Measurements from ENCODE around the gene HAT1. TPM values are rescaled to one million over a fixed set of nuclear protein-coding genes. Genes with fewer than 3 reads are reported as not detected.
"Not testable (repeated sequence)": the region's sequence is repeated elsewhere in the genome, so short reads cannot be mapped to it uniquely, and the experiment has no call there.

HAT1 gene
- total and polyA plus RNA-seq, 10 of the 15 experiments (the other 5 are each of a cell fraction or from before 2014, with no cell fraction given): 60.0 to 225 (median 130) TPM

- Histone ChIP-seq H3K9ac (ENCODE audit: control insufficient read depth, insufficient read depth, low read length) (no peak overlapping the region), H3K27me3 (replicated peaks in 1 of 2; ENCODE audit: control insufficient read depth in 2 of 2, insufficient read depth in 2 of 2, low read length in 1 of 2) (no peaks in the 10 kb centered on the region), H3K79me2 (ENCODE audit: control insufficient read depth, insufficient read depth, low read length) (no peaks in the 10 kb centered on the region), H3K4me1 (ENCODE audit: control insufficient read depth, insufficient read depth, low read length) (no peaks in the 10 kb centered on the region), H3K9me3 (replicated peaks; ENCODE audit: control insufficient read depth, insufficient read depth, low read length) (no peaks in the 10 kb centered on the region), H3K36me3 (ENCODE audit: control insufficient read depth in 2 of 2, insufficient read depth in 2 of 2, low read length in 1 of 2) (peaks cover 0 to 8% of the 10 kb centered on the region in 2 experiments; a peak in 2 of 4 replicates), H3K4me2 (ENCODE audit: control insufficient read depth, insufficient read depth) (no peak overlapping the region), H2AFZ (ENCODE audit: control insufficient read depth, low read depth, low read length) (no peak overlapping the region), H4K20me1 (ENCODE audit: control insufficient read depth, insufficient read depth) (no peaks in the 10 kb centered on the region), H3K27ac (ENCODE audit: control insufficient read depth, insufficient read depth) (no peak overlapping the region), H3K4me3 (no peak overlapping the region)
- ChIA-PET POLR2A (no interaction called here), SMC1A (ENCODE audit: uncharacterized antibody, unreplicated experiment) (no interaction called here), RAD21 (ENCODE audit: unreplicated experiment) (no interaction called here), CTCF (no interaction called here)
- no peak for FAIRE-seq
- DNase-seq (ENCODE audit: low read depth, low spot score): no peak
- intact Hi-C loops (cut with micrococcal nuclease; ENCODE audit: unreplicated experiment): no loop called here
- 100% methylated on average over 4 of the region's 4 CpGs for WGBS (ENCODE audit: insufficient coverage, insufficient replicate concordance, low lambda C conversion rate, missing lambda C conversion rate)
- no TSS peak for BruUV-seq (replicated peaks)
- no peak for TF ChIP-seq IKZF2 (IDR thresholded peaks at IDR 0.05)
- TF ChIP-seq ZNF207 (IDR thresholded peaks at IDR 0.05; ENCODE audit: borderline replicate concordance): no peak
- no peak for TF ChIP-seq SMARCA5 (IDR thresholded peaks at IDR 0.05)
- TF ChIP-seq SMAD1 (IDR thresholded peaks at IDR 0.05; ENCODE audit: low read depth, partially characterized antibody): no peak
- TF ChIP-seq SP1 (IDR thresholded peaks at IDR 0.05; ENCODE audit: low read depth, low read length): no peak
- no peak for TF ChIP-seq POLR2A (IDR thresholded peaks at IDR 0.05; ENCODE audit: low read depth, low read length)
- TF ChIP-seq, protein P1, sequence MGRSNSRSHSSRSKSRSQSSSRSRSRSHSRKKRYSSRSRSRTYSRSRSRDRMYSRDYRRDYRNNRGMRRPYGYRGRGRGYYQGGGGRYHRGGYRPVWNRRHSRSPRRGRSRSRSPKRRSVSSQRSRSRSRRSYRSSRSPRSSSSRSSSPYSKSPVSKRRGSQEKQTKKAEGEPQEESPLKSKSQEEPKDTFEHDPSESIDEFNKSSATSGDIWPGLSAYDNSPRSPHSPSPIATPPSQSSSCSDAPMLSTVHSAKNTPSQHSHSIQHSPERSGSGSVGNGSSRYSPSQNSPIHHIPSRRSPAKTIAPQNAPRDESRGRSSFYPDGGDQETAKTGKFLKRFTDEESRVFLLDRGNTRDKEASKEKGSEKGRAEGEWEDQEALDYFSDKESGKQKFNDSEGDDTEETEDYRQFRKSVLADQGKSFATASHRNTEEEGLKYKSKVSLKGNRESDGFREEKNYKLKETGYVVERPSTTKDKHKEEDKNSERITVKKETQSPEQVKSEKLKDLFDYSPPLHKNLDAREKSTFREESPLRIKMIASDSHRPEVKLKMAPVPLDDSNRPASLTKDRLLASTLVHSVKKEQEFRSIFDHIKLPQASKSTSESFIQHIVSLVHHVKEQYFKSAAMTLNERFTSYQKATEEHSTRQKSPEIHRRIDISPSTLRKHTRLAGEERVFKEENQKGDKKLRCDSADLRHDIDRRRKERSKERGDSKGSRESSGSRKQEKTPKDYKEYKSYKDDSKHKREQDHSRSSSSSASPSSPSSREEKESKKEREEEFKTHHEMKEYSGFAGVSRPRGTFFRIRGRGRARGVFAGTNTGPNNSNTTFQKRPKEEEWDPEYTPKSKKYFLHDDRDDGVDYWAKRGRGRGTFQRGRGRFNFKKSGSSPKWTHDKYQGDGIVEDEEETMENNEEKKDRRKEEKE (IDR thresholded peaks at IDR 0.05): no peak
- in situ Hi-C loops (cut with MboI): no loop called here
- ATAC-seq: no peak
These were observed 56.8 kb downstream of the HAT1 start for GRCh38 chr2:171979103-171979502.

GRCh38 chr2:171983924-171984323, 61.7 kb downstream of the HAT1 start:
- H3K27me3 ChIP-seq (replicated peaks in 1 of 2; ENCODE audit: control insufficient read depth in 2 of 2, insufficient read depth in 2 of 2, low read length in 1 of 2); H3K9me3 ChIP-seq (replicated peaks; ENCODE audit: control insufficient read depth, insufficient read depth, low read length); CTCF ChIA-PET; BruUV-seq (replicated peaks); H2AFZ ChIP-seq (ENCODE audit: control insufficient read depth, low read depth, low read length); H3K79me2 ChIP-seq (ENCODE audit: control insufficient read depth, insufficient read depth, low read length); H3K36me3 ChIP-seq (ENCODE audit: control insufficient read depth in 2 of 2, insufficient read depth in 2 of 2, low read length in 1 of 2); POLR2A ChIA-PET; SMC1A ChIA-PET (ENCODE audit: uncharacterized antibody, unreplicated experiment); DNase-seq (ENCODE audit: low read depth, low spot score); FAIRE-seq; ATAC-seq; H3K4me2 ChIP-seq (ENCODE audit: control insufficient read depth, insufficient read depth); H3K4me1 ChIP-seq (ENCODE audit: control insufficient read depth, insufficient read depth, low read length); in situ Hi-C loops (cut with MboI); H3K27ac ChIP-seq (ENCODE audit: control insufficient read depth, insufficient read depth); intact Hi-C loops (cut with micrococcal nuclease; ENCODE audit: unreplicated experiment); H3K9ac ChIP-seq (ENCODE audit: control insufficient read depth, insufficient read depth, low read length); H4K20me1 ChIP-seq (ENCODE audit: control insufficient read depth, insufficient read depth); H3K4me3 ChIP-seq: not testable (repeated sequence)
- WGBS (ENCODE audit: insufficient coverage, insufficient replicate concordance, low lambda C conversion rate, missing lambda C conversion rate): 95% methylated on average over 1 of the region's 1 CpG
- RAD21 ChIA-PET (ENCODE audit: unreplicated experiment): interaction anchor here (1.1 kb wide), 1 partner anchor 174 kb away, joined by 3 read pairs; no protein-coding TSS in a partner anchor
